ENCODE results near the gene PPP4R3B.
"Not testable (repeated sequence)": the region's sequence is repeated elsewhere in the genome, so short reads cannot be mapped to it uniquely, and the experiment has no call there.

PPP4R3B gene

GRCh38 chr2:55617175-55618024 lies at the start of gene PPP4R3B:
Gene PPP4R3B, minus strand, starts transcription at chr2:55617622. Its CDS starts 337 bp downstream, at chr2:55617285.
- peak; percentile 96 for DNase-seq (ENCODE audit: low spot score)

DNA sequence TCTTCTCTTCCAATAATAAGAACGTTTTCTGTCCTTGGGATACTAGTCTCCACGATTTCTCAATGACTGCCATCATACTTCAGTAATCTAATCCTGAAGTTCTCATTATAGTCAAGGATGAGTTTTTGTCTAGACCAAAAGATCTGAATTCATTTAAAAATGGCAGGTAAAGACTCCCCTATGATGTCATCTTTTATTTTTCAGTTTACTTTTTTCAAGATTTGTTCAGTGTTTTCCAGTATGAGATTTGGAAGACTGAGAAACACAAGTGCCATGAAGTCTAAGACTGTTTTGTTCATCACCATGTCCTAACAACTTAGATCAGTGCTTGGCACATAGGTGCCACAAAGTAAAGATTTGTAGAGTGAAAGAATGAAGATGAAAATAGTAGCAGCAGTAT lies 35.8 kb upstream of the PPP4R3B start:
- DNase-seq (ENCODE audit: low spot score): no peak

- DNase-seq (ENCODE audit: low spot score): no peak
Observed at GRCh38 chr2:55649211-55649610, 31.8 kb upstream of the PPP4R3B start.

DNA sequence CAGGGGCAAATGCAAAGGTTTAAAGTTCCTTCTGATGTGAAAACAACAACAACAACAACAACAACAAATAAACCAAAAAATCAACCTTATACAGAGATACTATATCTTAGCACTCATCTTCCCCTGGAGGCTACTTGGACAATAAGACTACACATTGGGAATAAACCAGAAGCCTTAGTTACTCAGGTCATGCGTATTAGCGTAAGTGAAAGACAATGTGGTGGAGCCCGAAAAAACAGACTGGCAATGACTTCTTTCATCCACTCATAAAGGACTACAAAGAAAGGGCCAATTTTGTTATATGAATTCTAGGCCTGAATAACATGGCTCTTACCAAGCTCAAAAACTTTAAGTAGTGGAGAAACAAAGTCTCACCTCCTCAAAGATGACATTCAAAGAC lies 19.4 kb upstream of the PPP4R3B start:
- no peak for DNase-seq (ENCODE audit: low spot score)

DNA sequence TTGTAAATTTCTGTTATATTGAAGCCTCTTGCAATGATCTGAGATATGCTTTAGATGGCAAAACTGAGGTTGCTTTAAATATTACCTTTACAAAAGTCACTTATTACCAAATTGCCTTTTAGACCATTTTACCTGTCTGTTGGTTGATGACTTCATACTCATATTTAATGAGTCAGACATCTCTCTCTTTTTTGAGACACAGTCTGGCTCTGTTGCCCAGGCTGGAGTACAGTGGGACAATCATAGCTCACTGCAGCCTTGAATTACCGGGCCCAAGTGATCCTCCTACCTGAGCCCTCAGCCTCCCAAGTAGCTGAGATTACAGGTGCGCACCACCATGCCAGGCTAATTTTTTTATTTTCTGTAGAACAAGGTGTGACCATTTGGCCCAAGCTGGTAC lies 11.5 kb upstream of the PPP4R3B start:
- no peak for DNase-seq (ENCODE audit: low spot score)

GRCh38 chr2:55627915-55628314 lies 10.5 kb upstream of the PPP4R3B start:
- DNase-seq (ENCODE audit: low spot score): no peak

DNA sequence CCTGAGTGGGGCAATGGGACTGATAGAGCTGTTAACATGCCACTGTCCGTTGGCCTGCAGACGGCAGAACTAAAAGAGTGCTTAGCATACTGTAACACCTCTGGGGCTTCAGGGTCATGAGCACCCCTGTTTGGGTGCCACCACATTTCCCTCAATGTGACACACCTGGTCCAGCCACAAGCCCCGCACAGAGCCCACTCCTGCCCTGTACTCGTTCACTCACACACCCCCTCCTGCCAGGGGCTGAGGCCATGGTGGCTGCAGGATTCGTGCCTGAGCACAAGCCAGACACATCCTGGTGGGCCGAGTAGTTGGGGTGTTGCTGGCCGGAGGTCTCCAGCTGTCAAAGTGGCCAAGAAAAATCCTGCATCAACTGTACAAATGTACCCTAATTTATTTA lies 4.4 kb upstream of the PPP4R3B start:
- no peak for DNase-seq (ENCODE audit: low spot score)

DNA sequence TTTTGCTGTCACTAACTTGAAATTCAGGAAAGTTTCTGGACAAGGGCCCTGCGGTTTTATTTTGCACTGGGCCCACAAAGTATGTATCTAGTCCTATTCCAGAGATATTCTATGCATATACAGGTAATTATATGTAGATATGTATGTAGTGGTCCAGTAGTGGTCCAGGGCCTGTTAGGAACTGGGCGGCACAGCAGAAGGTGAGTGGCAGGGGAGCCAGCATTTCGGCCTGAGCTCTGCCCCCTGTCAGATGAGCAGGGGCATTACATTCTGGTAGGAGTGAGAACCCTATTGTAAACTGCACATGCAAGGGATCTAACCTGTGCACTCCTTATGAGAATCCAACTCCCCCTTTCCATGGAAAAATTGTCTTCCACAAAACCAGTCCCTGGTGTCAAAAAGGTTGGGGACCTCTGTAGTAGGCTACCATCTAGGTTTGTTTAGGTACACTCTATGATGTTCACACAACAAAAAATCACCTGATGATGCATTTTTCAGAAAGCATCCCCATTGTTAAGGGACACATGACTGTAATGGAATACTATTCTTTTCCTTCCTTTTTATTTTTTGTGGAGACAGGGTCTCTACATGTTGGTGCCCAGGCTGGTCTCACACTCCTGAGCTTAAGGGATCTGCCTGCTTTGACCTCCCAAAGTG lies 2.8 kb upstream of the PPP4R3B start:
- peak; percentile 18 for DNase-seq (ENCODE audit: low spot score)

GRCh38 chr2:55618275-55619055 lies 1.0 kb upstream of the PPP4R3B start:
- DNase-seq (ENCODE audit: low spot score): peak; percentile 54

- DNase-seq (ENCODE audit: low spot score): no peak
Observed at GRCh38 chr2:55618025-55618274, 528 bp upstream of the PPP4R3B start.

GRCh38 chr2:55616551-55617174 lies 759 bp downstream of the PPP4R3B start:
- DNase-seq (ENCODE audit: low spot score): peak; percentile 43

DNA sequence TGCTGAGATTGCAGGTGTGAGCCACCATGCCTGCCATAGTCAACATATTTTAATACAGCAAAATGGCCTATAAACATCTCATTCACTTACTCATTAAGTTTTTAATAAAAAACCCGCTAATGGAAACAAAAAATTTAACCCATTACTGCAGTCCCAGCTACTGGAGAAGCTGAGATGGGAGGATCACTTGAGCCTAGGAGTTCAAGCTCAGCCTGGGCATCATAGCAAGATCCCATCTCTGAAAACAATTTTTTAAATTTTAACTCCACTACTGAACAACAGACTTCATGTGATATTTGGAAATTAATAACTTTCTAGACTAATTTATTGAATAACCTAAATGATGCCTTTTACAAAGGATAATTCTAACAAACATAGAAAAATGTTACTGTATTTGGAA lies 5.4 kb downstream of the PPP4R3B start:
- no peak for DNase-seq (ENCODE audit: low spot score)

- no peak for DNase-seq (ENCODE audit: low spot score)
Observed at GRCh38 chr2:55610954-55611743, 6.3 kb downstream of the PPP4R3B start.

DNA sequence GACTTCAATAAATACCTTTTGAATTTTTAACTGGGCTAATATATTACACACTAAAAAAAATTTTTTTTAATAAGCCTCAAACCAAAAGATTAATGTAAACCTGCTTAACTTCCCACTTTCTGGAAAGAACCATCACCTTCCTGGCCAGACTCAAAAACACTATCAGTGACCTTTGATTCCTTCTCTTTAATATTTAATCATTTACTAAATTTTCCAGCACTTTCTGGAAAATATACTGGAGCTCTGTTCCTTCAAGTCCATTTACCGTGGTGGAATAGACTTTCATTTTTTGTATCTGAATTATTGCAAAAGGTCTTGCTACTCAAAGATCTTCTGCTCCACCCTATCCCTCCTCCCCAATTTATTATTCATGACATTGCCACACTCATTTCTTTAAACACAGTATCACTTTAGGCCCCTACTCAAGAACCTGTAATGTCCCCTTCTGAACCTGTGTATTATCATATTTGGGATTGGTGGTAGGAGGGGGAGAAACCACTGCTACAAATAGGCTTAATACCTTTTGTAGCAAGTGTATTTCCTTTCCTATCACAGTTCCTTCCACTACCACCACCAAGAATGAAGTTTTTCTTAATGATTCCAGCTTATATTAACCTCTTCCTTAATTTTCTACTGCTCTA lies 7.4 kb downstream of the PPP4R3B start:
- DNase-seq (ENCODE audit: low spot score): no peak

DNA sequence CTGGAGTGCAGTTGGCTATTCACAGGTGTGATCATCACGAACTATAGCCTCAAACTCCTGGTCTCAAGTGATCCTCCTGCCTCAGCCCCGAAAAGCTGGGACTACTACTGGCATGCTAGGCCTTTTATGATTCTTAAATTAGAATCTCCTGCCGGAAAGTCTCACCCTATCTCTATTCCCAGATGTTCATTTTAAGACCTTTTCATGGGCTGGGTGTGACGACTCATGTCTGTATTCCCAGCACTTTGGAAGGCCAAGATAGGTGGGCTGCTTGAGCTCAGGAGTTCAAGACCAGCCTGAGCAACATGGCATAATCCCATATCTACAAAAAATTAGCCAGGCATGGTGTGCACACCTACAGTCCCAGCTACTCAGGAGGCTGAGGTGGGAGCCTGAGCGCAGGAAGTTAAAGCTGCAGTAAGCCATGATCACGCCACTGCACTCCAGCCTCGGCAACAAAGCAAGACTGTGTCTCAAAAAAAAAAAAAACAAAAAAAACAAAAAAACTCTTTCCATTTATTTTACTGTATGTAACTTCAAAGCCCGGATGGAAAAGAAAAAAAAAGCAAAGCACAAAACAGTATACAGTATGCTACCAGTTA lies 8.1 kb downstream of the PPP4R3B start:
- DNase-seq (ENCODE audit: low spot score): no peak

DNA sequence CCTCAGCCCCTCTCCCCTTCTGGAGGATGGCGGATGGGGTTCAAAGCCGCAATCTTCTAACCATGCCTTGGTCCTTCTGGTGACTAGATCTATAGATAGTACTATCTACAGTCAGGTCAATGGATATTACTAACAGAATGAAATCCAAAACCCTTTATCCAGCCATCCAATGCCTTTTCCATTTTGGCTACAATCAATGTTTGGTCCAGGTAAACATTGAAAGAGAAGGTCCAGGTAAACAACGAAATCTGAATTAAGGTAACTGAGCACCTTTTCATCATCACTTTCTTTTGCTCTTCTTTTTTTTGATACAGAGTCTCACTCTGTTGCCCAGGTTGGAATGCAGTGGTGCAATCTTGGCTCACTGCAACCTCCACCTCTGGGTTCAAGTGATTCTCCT lies 9.7 kb downstream of the PPP4R3B start:
- no peak for DNase-seq (ENCODE audit: low spot score)

DNA sequence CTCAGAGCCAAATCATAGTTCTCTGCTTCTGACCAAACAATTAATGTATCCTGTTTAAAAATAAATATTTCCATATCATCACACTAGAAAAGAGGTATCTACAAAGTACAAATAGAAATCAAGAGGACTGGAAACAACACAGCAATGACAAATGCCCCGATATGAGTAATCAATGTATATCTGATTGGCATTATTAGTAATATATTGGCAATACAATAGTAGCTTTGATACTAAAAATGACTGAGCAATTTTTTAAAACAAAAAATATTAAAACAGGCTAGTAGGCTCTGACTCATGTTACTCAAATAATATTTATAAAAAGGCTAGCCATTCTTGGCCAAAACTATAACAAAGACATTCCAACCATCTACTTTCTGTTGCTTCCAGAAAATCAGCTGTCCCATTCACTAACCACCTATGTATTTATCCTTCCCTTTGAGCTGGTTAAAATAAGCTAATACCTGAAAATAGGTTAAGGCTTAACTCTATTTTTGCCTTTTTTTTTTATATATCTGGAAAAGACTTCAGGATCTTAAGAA lies 13.3 kb downstream of the PPP4R3B start:
- no peak for DNase-seq (ENCODE audit: low spot score)

DNA sequence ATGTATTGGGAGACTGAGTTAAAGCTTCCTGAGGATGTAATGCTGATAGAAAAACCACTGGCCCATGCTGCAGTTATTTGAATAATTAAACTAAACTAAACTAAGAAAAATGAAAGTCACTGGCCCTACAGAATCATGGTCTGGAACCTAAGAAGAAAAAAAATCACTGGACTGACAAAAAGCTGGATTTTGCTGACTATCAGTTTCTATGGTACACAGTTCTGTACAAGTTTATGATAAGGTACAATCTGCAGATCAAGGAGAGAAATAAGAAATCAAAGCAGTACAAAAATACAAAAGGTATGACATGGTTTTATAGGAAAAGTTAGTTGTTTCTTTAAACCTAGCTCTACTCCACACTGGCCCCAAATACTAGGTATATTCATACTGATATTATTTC lies 15.6 kb downstream of the PPP4R3B start:
- DNase-seq (ENCODE audit: low spot score): no peak

- DNase-seq (ENCODE audit: low spot score): no peak
Observed at GRCh38 chr2:55598056-55598795, 19.2 kb downstream of the PPP4R3B start.

GRCh38 chr2:55596795-55597194 lies 20.6 kb downstream of the PPP4R3B start:
- not testable (repeated sequence) for DNase-seq (ENCODE audit: low spot score)
